Effector memory CD8-positive, alpha-beta T cell (primary cell): ENCODE data around the gene GPR17.
A peak's percentile ranks its signal among the peaks of the same experiment; 100 is the strongest.

Experiments
- ATAC-seq: fragments of 150-1000 bp; cut with Tn5 transposase; replicated peaks from 2 replicates; pipeline ENCODE4 v1.10.0; 2021; ENCODE audit warnings: mild to moderate bottlenecking, moderate library complexity
- DNase-seq, 3 experiments: peaks; one replicate each; pipeline ENCODE4 v3.0.0; 2021
- H3K27ac Mint-ChIP-seq, 2 donors: one replicate each; pipeline ENCODE4 v1.8.0; 2022; ENCODE audit warnings: mild to moderate bottlenecking in 2 of 2, mixed read lengths in 2 of 2, moderate library complexity in 2 of 2
- H3K27me3 Mint-ChIP-seq, 2 donors: one replicate each; pipeline ENCODE4 v1.8.0; 2022; ENCODE audit warnings: mixed read lengths in 2 of 2
- H3K36me3 Mint-ChIP-seq: one replicate; pipeline ENCODE4 v1.8.0; 2022; ENCODE audit warnings: mild to moderate bottlenecking, moderate library complexity, mixed read lengths; ENCODE audit not compliant: insufficient read depth
- H3K4me1 Mint-ChIP-seq, 2 donors: one replicate each; pipeline ENCODE4 v1.8.0; 2022; ENCODE audit warnings: low read depth in 2 of 2, mixed read lengths in 2 of 2
- H3K4me3 Mint-ChIP-seq, 2 donors: one replicate each; pipeline ENCODE4 v1.8.0; 2022; ENCODE audit warnings: mild to moderate bottlenecking in 2 of 2, mixed read lengths in 2 of 2, moderate library complexity in 2 of 2
- H3K9me3 Mint-ChIP-seq, 2 donors: one replicate each; pipeline ENCODE4 v1.8.0; 2022; ENCODE audit warnings: mixed read lengths in 2 of 2

Gene GPR17

GRCh38 chr2:127654084-127654837 lies 8.3 kb downstream of the GPR17 start:
- ATAC-seq (no peak), DNase-seq (no peak)
- Mint-ChIP-seq H3K4me3 (no peak overlapping the region), H3K4me1 (peaks cover 3 to 4% of the 10 kb centered on the region in 2 donors), H3K27me3 (peaks cover 17 to 67% of the 10 kb centered on the region in 2 donors), H3K9me3 (no peaks in the 10 kb centered on the region), H3K36me3 (peaks cover 2% of the 10 kb centered on the region), H3K27ac (no peak overlapping the region)

- no peak for ATAC-seq
- Mint-ChIP-seq H3K36me3 (peaks cover 2% of the 10 kb centered on the region), H3K27ac (no peak overlapping the region), H3K4me3 (no peak overlapping the region), H3K27me3 (peaks cover 21 to 68% of the 10 kb centered on the region in 2 donors), H3K9me3 (no peaks in the 10 kb centered on the region), H3K4me1 (peaks cover 0 to 1% of the 10 kb centered on the region in 2 donors)
- no peak for DNase-seq
These were observed 8.9 kb downstream of the GPR17 start for GRCh38 chr2:127654838-127655175.

GRCh38 chr2:127655209-127656073 lies 9.5 kb downstream of the GPR17 start:
- H3K4me3 Mint-ChIP-seq, result no peak overlapping the region
- ATAC-seq (no peak), DNase-seq (no peak)
- peaks cover 2% of the 10 kb centered on the region for H3K36me3 Mint-ChIP-seq
- H3K27ac Mint-ChIP-seq, result no peak overlapping the region
- peaks cover 25 to 75% of the 10 kb centered on the region in 2 donors for H3K27me3 Mint-ChIP-seq
- peaks cover 0 to 3% of the 10 kb centered on the region in 2 donors for H3K4me1 Mint-ChIP-seq
- H3K9me3 Mint-ChIP-seq, result no peaks in the 10 kb centered on the region

- Mint-ChIP-seq H3K4me1 (peaks cover 0 to 3% of the 10 kb centered on the region in 2 donors), H3K9me3 (no peaks in the 10 kb centered on the region), H3K4me3 (no peak overlapping the region), H3K36me3 (peaks cover 2% of the 10 kb centered on the region), H3K27me3 (peaks cover 32 to 78% of the 10 kb centered on the region in 2 donors), H3K27ac (no peak overlapping the region)
- ATAC-seq (no peak), DNase-seq (no peak)
These were observed 10.7 kb downstream of the GPR17 start for GRCh38 chr2:127656569-127657231.

- Mint-ChIP-seq H3K36me3 (peaks cover 2% of the 10 kb centered on the region), H3K27ac (no peak overlapping the region), H3K27me3 (peaks cover 37 to 83% of the 10 kb centered on the region in 2 donors), H3K4me3 (no peak overlapping the region), H3K9me3 (no peaks in the 10 kb centered on the region), H3K4me1 (peaks cover 0 to 3% of the 10 kb centered on the region in 2 donors)
- ATAC-seq, result no peak
- no peak for DNase-seq
These were observed 11.3 kb downstream of the GPR17 start for GRCh38 chr2:127657232-127657595.

GRCh38 chr2:127658146-127658545 lies 12.2 kb downstream of the GPR17 start:
- Mint-ChIP-seq H3K27me3 (peaks cover 36 to 83% of the 10 kb centered on the region in 2 donors), H3K27ac (peak overlapping the region in 1 of 2 donors; percentile 67), H3K4me1 (peaks cover 0 to 3% of the 10 kb centered on the region in 2 donors), H3K9me3 (no peaks in the 10 kb centered on the region), H3K36me3 (no peaks in the 10 kb centered on the region), H3K4me3 (no peak overlapping the region)
- ATAC-seq, result no peak
- DNase-seq, result no peak

- Mint-ChIP-seq H3K4me1 (peaks cover 0 to 5% of the 10 kb centered on the region in 2 donors), H3K27me3 (peaks cover 36 to 83% of the 10 kb centered on the region in 2 donors), H3K27ac (peak overlapping the region in 1 of 2 donors; percentile 67), H3K9me3 (no peaks in the 10 kb centered on the region), H3K36me3 (no peaks in the 10 kb centered on the region), H3K4me3 (no peak overlapping the region)
- no peak for ATAC-seq
- no peak for DNase-seq
These were observed 12.9 kb downstream of the GPR17 start for GRCh38 chr2:127658641-127659407.

- Mint-ChIP-seq H3K27me3 (peaks cover 40 to 83% of the 10 kb centered on the region in 2 donors), H3K9me3 (no peaks in the 10 kb centered on the region), H3K27ac (no peak overlapping the region), H3K4me1 (peaks cover 0 to 6% of the 10 kb centered on the region in 2 donors), H3K36me3 (no peaks in the 10 kb centered on the region), H3K4me3 (no peak overlapping the region)
- no peak for DNase-seq
- no peak for ATAC-seq
These were observed 13.7 kb downstream of the GPR17 start for GRCh38 chr2:127659408-127660290.

- no peak overlapping the region for H3K27ac Mint-ChIP-seq
- DNase-seq (no peak), ATAC-seq (no peak)
- H3K4me3 Mint-ChIP-seq, result no peak overlapping the region
- no peaks in the 10 kb centered on the region for H3K9me3 Mint-ChIP-seq
- H3K27me3 Mint-ChIP-seq, result peaks cover 46 to 83% of the 10 kb centered on the region in 2 donors
- H3K4me1 Mint-ChIP-seq, result peaks cover 0 to 6% of the 10 kb centered on the region in 2 donors
- no peaks in the 10 kb centered on the region for H3K36me3 Mint-ChIP-seq
These were observed 14.3 kb downstream of the GPR17 start for GRCh38 chr2:127660291-127660578.

- DNase-seq (no peak), ATAC-seq (no peak)
- peaks cover 54 to 89% of the 10 kb centered on the region in 2 donors for H3K27me3 Mint-ChIP-seq
- H3K4me3 Mint-ChIP-seq, result no peak overlapping the region
- H3K4me1 Mint-ChIP-seq, result peaks cover 0 to 6% of the 10 kb centered on the region in 2 donors
- no peaks in the 10 kb centered on the region for H3K9me3 Mint-ChIP-seq
- H3K36me3 Mint-ChIP-seq, result no peaks in the 10 kb centered on the region
- H3K27ac Mint-ChIP-seq, result no peak overlapping the region
These were observed 15.2 kb downstream of the GPR17 start for GRCh38 chr2:127661072-127661649.

GRCh38 chr2:127661949-127662510 lies 16.1 kb downstream of the GPR17 start:
- Mint-ChIP-seq H3K36me3 (no peaks in the 10 kb centered on the region), H3K4me3 (no peak overlapping the region), H3K27ac (no peak overlapping the region), H3K9me3 (no peaks in the 10 kb centered on the region), H3K4me1 (peaks cover 0 to 6% of the 10 kb centered on the region in 2 donors), H3K27me3 (peaks cover 58 to 91% of the 10 kb centered on the region in 2 donors)
- no peak for ATAC-seq
- DNase-seq, result no peak
